ENCODE results near the gene DZIP1L.
A peak's percentile ranks its signal among the peaks of the same experiment; 100 is the strongest.
"Not testable (repeated sequence)": the region's sequence is repeated elsewhere in the genome, so short reads cannot be mapped to it uniquely, and the experiment has no call there.

The DZIP1L gene

DNA sequence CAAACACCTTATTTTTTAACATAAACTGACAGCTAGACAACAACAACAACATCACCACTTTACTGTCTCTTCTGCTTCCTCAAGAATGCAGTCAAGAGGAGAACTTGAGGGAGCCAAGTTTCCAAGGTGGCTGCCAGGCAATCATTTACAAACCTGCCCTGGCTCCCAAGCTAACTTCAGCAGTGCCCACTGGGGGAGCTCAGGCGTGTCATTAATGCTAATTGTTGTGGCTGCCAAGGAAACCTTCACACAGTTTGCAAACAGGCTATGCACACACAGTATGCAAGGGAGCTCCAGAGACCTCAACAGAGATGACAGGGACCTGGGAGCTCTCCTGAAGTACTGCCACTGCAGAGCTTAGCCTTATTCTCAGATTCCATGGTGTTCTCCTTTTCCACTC is 2.1 kb downstream of the DZIP1L start:
- DNase-seq: no peak

DNA sequence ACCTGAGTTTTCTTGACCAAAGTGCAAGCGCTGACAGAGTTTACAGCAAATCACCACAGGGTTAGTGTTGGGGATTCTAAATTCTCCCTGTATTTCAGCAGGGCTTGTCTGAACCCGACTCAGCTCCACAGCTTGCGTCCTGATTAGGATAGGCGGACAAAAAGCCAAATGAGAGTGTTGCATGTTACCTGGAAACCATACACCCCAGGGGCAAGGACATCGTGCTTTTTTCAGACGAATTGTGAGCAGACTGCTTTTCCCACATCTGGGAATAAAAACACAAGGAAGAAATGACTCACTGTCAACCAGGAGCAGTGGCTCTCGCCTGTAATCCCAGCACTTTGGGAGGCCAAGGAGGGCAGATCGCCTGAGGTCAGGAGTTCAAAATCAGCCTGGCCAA is 3.0 kb downstream of the DZIP1L start:
- no peak for DNase-seq

DNA sequence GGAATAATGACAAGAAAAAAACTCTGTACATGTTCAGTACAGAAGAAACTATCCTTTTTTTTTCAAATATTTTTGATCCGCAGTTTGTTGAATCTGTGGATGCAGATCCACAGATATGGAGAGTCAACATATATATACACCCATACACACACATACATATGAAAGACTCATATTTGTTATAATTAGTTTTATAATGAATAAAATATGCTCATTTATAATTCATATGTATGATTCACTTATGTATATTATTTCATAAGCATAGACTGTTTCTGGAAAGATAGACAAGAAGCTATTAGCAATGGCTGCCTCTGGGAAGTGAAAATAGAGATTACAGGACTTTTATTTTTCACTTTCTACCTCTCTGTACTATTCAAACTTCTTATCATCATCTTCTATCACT is 9.8 kb downstream of the DZIP1L start:
- DNase-seq: no peak

DNA sequence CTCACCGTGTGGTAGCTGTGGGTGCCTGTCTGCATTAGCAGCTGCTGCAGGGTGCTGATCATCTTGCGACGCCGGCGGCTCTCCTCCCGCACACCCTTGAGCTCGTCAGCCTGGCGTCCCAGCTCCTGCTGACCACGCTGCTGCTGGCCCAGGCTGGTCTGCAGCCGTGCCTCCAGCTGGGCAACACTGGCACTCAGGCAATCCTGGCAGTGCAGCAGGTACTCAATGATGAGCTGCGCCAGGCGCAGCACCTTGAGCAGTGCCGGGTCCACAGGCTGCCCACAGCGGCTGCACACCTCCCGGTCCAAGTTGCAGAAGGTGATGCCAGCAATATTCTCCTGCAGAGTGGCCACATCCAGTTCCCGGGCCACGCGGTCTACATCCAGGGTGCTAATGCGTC is 11.9 kb downstream of the DZIP1L start:
- DNase-seq: no peak

DNA sequence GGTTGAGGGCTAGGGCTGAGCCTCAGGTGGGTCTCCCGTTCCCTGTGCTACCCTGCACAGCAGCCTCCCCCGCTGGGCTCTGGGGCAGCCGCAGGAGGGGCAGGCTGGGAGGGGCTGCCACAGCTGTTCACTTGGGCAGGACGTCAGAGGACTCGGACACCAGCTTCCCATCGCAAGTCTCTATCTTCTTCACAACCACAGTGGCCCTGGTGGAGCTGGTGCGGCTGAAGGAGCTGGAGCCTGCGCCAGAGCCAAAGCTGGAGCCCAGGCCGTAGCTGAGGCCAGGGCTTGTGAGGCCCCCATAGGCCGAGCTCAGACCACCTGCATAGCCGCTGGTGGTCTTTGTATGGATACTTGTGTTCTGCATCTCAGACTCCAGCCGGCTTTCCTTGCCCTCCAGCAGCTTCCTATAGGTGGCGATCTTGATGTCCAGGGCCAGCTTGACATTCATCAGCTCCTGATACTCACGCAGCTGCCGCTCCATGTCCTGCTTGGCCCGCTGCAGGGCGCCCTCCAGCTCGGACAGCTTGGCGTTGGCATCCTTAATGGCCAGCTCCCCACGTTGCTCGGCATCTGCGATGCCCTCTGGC is 14.0 kb downstream of the DZIP1L start:
- not testable (repeated sequence) for DNase-seq

DNA sequence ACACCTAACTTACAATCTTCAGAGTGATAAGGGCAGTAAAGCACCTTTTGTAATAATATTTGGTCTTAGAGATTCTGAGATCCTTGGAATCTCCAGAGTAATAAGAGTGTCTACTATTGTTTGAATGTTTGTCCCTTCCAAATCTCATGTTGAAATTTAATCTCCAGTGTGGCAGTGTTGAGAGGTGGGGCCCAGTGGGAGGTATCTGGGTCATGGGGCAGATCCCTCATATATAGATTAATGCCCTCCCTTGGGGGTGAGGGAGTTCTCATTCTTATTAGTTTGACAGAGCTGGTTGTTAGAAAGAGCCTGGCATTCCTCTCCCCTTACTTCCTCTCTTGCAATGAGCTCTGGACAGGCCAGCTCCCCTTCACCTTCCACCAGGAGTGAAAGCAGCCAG is 16.0 kb downstream of the DZIP1L start:
- no peak for DNase-seq

DNA sequence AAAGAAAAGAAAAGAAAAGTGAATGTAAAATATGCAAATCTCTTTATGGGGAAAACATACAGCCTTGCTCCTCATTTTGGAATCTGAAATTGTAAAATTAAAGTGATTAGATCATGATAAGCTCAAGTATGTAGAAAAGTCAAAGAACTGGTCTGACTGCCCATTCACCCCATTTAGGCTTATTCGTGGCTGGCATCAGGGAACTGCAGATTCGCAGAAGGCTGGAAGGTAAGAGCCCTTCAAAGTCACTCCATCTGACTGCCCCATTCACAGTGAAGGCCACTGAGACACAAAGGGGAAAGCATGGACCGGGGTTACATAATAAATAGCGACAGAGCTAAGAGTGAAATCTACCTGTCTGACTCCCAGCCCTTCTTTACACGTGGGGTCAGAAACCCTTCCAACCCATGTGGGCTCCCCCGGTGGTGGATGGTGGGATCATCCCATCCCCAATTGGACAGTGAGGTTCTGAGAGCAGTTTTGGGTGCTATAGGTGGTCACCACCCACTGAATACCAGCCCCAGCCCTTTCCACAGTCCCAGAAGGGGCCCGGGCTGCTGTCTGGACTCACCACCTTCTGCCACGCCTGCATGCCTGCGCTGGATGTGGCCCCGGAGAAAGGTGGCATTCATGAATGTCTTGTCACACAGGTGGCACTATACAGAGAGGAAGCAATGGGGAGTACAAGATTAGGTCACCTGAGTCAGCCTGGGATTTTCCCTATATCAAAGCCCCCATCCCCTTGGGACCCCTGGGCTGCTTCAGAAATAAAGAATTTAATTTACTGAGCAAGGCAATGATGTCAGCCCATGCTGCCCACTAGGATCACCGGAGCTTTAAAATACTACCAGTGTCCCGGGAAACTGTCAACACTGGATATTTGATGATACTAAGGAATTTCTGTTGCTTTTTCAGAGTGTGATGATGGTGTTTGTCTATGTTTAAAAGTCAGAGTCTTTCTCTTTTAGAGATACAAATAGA is 17.9 kb downstream of the DZIP1L start:
- no peak for DNase-seq

DNA sequence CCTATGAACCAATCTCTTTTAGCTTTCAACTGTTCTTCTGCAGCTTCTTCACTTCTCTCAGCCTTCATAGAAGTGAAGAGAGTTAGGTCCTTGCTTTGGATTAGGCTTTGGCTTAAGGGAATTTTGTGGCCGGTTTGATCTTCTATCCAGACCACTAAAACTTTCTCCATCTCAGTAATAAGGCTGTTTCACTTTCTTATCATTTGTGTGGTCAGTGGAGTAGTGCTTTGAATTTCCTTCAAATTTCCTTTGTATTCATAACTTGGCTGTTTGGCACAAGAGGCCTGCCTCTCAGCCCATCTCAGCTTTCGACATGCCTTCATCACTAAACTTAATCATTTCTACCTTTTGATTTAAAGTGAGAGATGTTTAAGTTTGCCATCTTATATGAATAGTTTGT is 21.7 kb downstream of the DZIP1L start:
- DNase-seq: no peak

DNA sequence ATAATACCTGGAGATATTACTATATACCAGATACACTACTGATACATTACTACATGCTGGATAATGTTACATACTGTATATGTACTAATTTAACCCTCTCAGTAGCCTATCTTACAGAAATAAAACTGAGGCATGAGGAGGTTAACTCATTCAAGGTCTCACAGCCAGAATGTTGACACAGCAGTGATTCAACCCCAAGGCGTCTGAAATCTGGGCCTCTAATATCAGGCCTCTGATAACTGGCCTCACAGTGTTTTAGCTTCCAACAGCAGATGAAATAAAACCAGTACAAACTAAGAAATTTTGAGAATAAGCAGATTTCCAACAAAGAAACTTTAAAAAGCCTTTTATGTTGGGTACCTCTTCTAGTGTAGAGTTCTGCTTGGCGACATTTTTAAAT is 23.4 kb downstream of the DZIP1L start:
- no peak for DNase-seq

DNA sequence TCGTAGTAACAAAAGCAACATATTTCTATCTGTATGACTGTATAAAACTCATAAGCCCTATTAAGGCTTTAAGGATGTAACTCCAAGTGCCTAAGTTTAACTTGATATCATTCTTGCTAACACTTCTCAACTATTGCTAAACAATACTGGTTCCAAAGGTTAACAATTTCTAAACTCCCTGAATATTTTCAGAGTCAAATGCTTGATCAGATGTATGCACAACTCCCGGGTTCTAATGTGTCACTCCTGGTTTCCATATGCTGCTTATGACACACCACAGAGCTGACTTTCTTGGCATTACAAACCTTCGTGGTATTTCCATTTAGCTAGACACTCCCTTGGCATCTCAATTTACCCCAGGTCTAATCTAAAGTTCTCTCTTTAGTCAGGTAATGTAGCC is 26.3 kb downstream of the DZIP1L start:
- DNase-seq: no peak

DNA sequence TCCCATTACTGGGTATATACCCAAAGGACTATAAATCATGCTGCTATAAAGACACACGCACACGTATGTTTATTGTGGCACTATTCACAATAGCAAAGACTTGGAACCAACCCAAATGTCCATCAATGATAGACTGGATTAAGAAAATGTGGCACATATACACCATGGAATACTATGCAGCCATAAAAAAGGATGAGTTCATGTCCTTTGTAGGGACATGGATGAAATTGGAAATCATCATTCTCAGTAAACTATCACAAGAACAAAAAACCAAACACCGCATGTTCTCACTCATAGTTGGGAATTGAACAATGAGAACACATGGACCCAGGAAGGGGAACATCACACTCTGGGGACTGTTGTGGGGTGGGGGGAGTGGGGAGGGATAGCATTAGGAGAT is 29.7 kb downstream of the DZIP1L start:
- DNase-seq: not testable (repeated sequence)

DNA sequence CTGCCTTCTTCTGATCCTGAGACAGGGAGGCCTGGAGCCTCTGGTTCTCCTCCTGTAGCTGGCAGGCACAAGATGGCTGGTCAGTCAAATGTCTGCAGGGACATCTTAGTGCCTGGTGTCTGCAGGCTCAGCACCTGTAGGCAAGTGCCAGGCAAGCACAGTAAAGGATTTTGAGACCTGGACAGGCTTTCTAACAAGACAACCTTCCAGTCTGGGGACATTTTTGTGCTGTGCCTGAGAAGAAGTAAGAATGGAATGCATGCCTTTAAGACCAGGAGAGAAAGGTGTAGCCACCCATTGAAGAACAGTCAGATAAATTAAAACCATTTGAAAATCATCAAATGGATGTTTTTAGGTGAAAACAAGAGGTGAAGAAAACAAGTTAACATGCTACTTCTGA is 31.2 kb downstream of the DZIP1L start:
- DNase-seq: no peak

DNA sequence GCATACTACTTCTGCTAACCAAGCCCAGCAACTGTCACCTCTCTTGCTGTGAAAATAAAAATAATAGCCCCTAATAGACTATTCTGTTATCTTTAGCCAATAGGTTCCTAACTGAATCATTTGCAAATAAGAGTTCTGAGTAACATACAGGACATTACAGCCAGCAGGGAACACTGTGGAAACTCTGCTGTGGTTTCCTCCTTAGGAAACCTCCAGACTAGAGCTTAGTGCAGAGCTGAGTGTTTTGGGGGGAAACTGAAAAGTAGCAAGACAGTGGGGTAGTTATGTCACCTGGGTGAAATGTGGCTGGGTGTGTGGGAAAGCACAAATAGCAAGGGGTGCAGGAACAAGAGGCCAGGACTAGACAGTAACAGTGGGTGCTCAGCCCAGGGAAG is 32.4 kb downstream of the DZIP1L start:
- no peak for DNase-seq

DNA sequence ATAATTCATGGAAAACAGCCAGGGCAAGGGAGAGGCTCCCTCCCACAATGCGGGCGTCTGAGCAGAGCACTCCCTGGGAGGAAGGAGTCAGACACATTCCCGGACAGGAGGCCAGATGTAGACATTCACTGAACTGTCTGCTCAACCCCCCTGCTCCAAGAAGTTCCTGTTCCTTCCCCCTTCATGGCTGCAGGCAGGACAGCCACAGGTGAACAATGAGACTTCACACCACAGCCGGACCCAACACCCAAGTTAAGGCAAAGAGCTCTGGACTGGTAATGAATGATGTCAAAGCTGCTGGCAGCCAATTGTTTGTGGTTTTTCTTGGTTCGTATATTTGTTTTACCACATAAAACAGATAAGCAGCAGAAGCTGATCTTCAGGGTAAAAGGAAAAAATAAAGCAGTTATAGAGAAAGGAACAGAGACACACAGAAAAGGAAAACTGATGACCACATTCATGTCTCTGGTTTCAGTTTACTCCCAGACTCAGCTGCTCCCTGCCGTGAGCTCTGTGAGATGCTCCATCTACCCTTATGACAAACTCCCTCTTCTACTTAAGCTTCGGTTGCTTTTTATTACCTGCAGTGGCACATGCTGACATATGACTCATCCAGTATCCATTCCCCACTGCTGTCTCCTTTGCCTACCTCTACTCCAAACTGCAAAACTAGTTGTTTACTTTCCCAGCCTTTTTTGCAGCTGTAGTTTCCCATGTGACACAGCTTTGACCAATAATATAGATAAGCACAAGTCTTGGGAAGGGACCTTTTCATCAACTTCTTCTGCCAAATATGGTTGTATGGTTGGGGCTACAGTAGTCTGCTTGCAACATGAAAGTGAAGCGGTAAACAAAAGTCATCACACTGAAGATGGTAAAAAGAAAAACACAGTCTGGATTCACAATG is 33.1 kb downstream of the DZIP1L start:
- DNase-seq: peak; percentile 11

DNA sequence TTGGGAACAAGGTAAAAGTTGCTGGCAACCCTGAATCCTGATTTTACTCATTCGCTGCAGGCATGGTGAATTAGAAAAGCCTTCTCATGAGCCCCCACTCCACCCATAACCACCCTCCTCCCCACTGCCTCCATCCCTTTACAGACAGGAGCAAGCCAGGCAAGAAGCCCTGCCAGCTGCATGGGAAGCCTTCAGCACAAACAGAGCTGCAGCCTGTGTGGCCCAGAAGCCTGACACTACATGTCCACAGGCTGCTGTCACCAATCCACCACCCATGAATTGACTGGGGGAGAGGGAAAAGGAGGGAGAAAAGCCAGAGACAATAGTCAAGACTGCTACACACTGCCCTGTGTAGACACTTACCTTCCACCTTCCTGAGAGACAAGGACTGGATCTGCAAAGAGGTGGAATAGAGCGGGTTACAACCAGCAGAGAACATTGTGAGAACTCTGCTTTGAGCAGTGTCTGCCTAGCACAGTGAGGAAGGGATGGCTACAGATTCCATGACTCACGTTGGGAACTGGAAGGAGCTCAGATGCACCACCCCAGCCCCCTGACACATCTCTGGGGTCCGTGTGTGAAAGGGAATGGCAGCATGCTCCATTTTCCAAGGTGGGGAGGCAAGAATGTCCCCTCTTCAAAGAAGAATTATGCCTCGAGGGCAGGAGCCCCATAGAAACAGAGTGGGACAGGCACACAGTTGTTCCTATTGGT is 33.9 kb downstream of the DZIP1L start:
- no peak for DNase-seq

DNA sequence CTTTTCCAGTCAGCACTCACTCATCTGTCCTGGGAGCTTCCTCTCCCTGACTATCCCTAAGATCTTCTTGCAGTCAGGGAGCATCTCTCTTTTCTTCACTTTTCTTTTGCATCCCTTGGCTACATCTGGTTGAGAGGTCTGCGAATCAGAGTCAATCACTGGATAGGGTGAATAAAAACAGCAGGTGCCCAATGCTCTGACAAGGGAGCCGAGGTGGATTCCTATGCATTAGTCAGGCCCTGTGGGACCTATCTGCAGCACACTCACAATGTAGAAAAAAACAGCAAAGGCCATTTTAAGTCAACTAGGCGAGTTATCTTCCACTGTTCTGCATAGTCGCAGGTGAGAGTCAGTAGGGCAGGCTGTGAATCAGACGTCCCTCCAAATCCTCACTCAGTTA is 35.5 kb downstream of the DZIP1L start:
- no peak for DNase-seq

DNA sequence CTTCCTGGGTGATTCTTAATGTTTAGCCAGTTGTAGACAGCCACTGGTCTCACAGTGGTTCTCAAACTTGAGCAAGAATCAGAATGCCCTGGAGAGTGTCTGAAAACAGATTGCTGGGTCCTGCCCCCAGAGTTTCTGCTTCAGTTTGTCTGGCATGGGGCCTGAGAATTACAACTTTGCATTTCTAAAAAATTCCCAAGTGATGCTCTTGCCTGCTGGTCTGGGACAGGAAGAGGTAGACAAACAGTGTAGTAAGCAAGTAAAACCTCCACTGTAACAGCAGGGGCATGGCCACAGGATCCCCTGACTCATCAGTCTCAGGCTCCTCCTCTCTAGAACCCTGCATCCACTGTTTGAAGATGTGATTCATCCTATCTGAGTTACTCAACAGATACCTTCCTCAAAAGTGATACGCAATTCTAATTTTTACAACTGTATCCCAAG is 36.5 kb downstream of the DZIP1L start:
- DNase-seq: no peak

DNA sequence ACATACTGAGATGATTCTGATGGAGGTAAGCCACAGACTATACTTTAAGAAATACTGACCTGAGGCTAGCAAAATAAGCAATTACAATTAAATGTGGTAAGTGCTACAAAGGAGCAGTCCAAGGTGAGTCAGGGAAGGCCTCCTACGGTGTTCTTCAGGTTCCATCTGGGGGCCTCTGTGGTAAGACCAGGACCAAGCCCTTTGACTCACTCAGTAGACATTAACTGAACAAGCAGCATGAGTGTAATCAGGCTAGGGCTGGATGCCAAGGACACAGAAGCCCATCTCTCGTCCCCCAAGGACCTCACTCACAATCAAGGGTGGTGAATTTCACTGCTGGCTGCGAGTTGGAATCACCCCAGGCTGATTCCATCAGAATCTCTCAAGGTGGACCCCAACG is 37.3 kb downstream of the DZIP1L start:
- no peak for DNase-seq

DNA sequence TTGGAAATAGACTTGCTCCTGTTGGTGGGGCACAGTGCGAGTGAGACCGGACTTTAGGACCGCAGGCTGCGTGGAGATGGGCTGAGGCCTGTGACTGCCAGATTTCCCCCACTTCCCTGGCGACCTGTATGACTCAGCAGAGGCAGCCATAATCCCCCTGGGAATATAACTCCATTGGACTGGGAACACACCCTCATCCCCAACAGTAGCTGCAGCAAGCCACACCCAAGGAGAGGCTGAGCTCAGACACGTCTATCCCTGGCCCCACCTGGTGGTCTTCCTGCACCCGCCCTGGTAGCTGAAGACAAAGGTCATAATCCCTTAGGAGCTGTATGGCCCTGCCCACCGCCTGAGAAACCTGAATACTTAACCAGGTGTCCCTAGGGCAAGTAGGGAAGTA is 42.6 kb downstream of the DZIP1L start:
- DNase-seq: no peak

DNA sequence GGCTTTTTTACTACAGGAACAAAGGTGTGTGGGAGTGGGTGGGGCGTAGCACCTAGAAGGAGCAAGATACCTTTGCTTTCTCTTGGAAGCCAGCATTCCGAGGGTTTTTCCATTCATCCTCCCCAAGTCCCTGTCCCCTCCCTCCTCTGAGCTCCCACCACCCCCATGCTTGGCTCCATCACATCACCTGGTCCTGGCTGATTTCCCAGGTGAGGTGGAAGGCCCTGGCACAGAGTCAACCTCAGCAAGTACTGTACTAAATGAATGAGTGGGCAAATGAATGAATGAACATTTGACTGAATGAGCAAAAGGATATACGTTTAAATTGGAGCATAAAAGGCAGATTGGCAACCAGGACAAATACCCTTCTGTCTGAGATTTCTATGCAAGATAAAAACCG is 45.4 kb downstream of the DZIP1L start:
- DNase-seq: no peak

DNA sequence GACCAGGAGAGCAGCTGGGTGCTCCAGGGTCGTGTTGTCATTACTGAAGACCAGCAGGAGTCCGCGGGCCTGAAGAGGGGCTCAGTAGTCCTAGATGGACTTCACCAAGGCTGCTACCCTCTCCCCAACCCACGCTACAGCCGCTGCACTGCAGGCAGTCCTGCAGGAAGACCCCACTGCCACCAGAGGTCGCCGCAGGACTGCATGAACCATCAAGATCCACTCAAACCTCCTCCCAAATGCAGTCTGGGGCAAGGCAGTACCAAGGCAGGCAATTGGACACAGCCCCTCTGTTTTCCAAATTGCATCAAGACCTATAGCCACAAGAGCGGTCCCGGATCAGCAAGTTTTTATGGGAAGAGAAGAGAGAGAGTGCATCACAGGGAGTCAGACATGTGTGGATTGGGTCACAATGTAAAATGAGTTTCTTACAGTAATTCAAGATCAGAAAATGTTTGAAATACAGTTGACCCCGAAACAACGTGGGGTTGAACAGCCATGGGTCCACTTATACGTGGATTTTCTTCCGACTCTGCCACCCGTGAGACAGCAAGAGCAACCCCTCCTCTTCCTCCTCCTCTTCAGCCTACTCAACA is 46.7 kb downstream of the DZIP1L start:
- peak; percentile 18 for DNase-seq

DNA sequence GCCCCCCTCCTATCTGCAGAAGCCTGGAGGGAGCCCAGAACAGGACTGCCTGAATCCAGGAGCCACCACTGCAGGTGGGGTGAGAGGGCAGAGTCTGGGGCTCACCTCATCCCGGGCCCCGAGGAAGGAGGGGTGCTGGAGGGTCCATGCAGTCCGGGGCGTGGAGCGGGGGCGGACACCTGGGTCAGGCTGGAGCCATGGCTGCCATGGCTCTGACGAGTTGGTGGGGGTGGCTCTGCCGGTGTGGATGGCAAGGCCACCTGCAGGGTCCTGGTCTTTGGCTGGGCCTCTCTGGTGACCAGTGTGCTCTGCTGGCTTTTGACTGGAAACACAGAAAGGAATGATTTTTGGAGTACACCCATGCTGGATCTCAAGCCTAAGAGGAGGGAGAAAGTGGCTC is 47.4 kb downstream of the DZIP1L start:
- no peak for DNase-seq

Measured in NCI-H187 treated with DMSO at 0.1 percent for 48 hours (cell line).